GM21447 (cell line): Measurements from ENCODE around the gene OTOP2.

Experiments used
- ATAC-seq: cut with Tn5 transposase; IDR thresholded peaks from one replicate; pipeline ENCODE4 v1.9.1; 2021; ENCODE audit not compliant: unreplicated experiment

OTOP2 gene

DNA sequence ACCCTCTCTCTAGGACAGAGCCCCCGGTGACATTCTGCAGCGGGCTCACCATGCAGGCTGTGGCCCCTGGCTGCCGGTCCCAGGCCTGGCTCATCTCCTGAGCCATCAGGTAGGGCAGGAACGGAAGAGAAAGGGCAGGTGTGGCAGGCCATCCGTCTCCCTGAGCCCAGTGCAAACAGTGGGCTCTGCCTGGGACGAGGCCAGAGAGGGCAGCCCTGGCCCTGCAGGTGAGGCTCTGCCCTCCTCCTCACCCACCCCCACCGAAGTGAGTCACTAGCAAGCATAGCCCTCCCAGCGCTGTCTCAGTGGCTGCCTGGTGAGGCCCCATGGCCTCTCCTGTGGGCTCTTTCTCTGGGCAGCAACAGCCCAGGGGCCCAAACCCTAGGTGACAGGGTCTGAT, 26.1 kb downstream of the OTOP2 start:
- no peak for ATAC-seq

- ATAC-seq = no peak
Measured at GRCh38 chr17:74951065-74951464, 27.0 kb downstream of the OTOP2 start.

- ATAC-seq = no peak
Measured at GRCh38 chr17:74951680-74952421, 27.8 kb downstream of the OTOP2 start.

GRCh38 chr17:74952431-74953133, 28.5 kb downstream of the OTOP2 start:
- ATAC-seq = no peak

DNA sequence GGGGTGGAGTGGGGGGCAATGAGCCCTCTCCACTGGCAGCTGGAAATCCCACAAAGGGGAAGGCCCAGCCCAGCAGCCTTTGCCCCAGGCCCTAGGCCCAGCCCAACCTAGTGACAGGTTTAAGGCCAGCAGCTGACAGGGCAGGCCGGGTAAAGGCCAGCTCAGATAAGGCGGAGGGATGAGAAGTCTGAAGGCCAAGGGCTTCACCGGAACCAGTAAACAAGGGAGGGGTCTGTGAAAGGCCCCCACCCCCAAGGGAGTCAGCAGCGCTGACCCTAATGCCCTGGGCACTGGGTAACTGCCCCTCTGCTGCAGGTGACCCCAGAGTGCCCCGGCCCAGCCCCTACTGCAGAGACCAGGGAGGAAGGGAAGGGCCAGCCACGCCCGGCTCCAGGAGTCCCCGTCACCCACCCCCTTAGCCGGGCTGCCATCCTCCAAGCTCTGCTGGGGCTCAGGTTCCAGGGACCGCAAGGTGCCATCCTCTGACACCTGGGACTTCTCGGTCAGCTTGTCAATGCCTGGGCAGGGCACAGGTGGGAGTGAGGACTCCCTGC, 29.1 kb downstream of the OTOP2 start:
- no peak for ATAC-seq

GRCh38 chr17:74954115-74954514, 30.0 kb downstream of the OTOP2 start:
- no peak for ATAC-seq

DNA sequence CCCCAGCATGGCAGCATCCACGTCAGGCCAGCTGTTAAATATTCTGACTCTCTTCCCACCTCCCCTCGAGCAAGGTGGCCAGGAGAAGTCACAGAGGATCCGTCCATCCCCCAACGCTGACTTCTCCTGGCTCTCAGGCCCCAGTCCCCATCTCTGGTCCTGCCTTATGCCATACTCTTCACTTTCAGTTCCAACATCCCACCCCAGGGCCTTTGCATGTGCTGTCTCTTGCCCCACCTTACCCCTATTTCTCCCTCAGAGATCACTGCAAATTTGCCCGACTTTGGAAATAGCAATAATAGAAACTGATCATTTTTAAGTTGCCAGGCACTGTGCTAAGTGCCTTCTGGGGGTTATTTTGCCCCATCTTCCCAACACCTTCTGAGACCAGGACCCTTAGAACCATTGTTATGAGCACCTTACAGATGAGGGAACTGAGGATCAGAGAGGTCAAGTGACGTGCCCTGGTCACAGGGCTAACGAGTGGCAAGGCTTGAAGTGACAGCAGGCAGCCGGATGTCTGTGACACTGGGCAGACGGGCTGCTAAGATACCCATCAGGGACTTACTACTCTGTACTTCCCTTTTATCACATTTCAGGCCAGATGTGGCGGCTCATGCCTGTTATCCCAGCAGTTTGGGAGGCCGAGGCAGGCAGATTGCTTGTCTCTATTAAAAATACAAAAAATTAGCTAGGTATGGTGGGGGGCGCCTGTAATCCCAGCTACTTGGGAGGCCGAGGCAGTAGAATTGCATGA, 30.8 kb downstream of the OTOP2 start:
- ATAC-seq = no peak

DNA sequence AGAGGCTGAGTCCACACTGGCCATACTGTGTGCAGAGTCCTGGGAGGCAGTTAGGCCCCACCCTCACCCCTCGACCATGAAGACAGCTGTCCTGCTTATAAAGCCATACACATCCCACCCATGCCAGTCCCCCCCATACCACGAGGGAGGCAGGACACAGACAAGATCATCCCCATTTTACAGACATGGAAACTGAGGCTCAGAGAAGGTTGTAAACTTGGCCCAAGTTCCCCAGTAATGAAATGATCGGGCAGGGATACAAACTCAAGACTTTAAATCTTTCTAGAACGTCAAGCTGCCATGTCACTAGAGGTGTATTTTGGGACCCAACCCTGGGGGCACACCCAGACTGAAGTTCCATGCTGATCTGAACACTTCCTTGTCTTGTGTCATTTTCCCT, 32.0 kb downstream of the OTOP2 start:
- ATAC-seq = no peak

DNA sequence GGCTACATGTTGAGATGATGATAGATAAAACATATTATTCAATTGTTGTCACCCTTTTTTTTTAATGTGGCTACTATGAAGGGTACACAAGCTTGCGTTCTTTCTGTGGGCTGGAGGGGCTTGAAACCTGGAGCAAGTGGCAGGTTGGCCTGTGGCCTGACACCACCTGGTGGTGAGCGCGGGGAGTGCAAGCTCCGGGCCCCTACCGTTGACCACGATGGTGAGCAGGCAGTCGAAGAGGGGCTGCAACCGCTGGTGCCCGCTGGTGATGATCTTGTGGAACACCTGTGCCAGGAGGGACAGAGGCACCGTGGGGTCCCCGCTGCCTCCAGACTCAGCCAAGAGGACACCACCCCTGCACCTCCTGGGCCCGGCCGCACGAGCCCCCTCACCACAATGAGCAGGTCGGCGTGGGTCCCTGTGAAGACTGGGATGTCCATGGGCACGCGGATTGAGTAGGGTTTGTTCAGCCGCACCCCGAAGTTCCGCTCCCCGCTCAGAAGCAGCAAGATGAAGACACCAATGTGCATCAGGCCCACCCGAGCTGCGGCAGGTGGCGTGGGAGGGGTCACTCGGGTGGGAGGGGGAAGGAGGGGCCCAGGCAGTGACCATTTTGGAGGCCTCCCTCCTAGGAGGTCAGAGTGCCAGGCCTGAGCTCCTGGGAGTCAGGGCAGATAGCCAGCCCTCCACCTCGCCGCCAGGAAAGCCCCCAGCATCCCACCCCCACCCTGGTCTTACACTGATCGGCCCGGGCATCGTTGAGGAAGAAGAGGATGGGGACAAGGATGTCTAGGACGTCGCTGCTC, 34.1 kb downstream of the OTOP2 start:
- ATAC-seq = no peak

- no peak for ATAC-seq
Measured at GRCh38 chr17:74959826-74960515, 35.9 kb downstream of the OTOP2 start.

DNA sequence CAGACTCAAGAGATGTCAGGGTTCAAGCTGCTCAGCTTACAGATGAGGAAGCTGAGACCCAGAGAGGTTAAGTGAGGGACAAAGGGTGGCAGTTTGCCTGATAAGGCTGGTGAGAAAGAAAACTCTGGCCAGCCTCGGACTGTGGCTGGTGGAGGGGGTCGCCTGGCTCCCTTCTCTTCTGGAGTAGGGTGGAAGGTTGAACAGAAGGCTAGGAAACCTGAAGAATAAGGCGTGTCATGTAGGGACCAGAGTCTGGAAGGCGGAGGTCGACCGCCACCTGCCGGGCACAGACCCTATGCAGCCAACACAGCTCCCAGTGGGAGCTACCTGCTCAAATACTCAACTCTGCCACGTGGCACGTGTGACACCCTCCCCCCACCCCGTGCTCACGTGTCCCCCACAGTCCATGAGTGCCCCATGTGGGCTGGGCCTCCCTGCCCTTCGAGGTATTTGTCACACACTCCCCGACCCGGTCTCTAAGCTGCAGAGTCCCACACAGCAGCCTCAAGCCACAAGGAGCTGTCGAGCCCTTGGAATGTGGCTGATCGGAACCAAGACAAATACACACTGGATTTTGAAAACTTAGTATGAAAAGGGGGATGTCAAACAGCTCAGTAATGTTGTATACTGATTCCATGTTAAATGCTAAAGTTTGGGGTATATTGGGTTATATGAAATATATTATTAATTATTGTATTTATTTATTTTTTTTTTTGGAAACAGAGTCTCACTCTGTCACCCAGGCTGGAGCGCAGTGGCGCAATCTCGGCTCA, 36.7 kb downstream of the OTOP2 start:
- no peak for ATAC-seq

- peak; percentile 48 for ATAC-seq
Measured at GRCh38 chr17:74961657-74962350, 37.7 kb downstream of the OTOP2 start.

GRCh38 chr17:74962622-74963394, 38.7 kb downstream of the OTOP2 start:
- no peak for ATAC-seq

DNA sequence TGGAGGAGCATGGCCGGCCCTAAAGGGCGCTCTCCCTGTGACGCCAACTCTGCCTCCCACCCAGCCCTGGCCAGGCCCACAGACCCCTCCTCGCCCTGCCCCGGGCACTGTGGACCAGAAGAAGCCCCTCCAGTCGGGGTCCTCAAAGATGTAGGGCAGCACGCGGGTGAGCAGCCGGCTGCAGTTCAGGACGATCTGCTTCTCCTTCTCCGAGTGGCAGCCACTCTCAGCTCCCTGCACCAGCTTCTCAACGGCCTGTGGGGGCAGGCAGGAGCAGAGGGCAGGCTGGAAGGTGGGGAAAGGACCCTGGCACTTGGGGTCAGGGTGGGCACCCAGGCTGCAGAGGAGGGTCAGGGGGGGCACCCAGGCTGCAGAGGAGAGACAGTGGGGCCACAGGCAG, 39.6 kb downstream of the OTOP2 start:
- ATAC-seq = no peak

GRCh38 chr17:74964246-74964761, 40.2 kb downstream of the OTOP2 start:
- no peak for ATAC-seq

DNA sequence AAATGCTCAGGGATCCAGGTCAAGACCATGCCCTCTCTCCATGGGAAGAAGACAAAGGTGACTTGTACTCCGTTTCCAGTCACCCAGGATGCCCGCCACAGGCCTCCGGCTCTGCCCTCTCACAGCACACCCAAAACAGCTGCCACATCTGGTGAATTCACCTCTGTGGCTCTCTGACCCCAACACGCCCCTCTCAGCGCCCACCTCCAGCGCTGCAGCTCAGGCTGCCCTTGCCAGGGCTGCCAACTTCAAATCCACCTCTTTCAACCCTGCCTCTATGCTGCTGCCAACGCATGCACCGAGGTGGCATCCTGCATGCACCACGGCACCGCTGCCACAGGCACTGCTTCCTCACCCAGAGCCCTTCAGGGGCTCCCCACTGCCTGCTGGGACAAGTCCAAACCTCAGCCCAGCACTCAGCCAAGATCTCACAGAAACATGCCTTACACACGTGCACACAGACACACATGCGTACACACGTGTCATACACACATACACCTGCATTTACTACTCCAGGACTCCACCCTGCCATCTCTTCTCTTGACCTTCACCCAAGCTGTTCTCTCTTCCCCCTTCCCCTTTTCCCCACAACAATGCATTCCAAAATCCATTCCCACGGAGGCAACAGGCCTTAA, 41.0 kb downstream of the OTOP2 start:
- no peak for ATAC-seq

GRCh38 chr17:74968361-74968780, 44.3 kb downstream of the OTOP2 start:
- ATAC-seq = no peak
